T-helper 2 cell treated with Interferon-gamma antibody and Interleukin-4, amounts not matched to agents 5 μg/mL and 100 μg/mL, for 36 hours (primary cell): ENCODE data around the gene ZFP3.
"Not testable (repeated sequence)": the region's sequence is repeated elsewhere in the genome, so short reads cannot be mapped to it uniquely, and the experiment has no call there.

Source experiments
- DNase-seq: peaks from one replicate; pipeline ENCODE4 v3.0.0; 2021; ENCODE audit warnings: low spot score
- H3K27ac Mint-ChIP-seq: one replicate; pipeline ENCODE4 v1.8.0; 2021; ENCODE audit warnings: mild to moderate bottlenecking, mixed read lengths
- H3K27me3 Mint-ChIP-seq: one replicate; pipeline ENCODE4 v1.8.0; 2021; ENCODE audit warnings: low read depth, mixed read lengths
- H3K36me3 Mint-ChIP-seq: one replicate; pipeline ENCODE4 v1.8.0; 2021; ENCODE audit warnings: low read depth, mixed read lengths
- H3K4me1 Mint-ChIP-seq: one replicate; pipeline ENCODE4 v1.8.0; 2021; ENCODE audit warnings: low read depth, mixed read lengths
- H3K4me3 Mint-ChIP-seq: one replicate; pipeline ENCODE4 v1.8.0; 2022; ENCODE audit warnings: mild to moderate bottlenecking, moderate library complexity, mixed read lengths
- H3K9me3 Mint-ChIP-seq: one replicate; pipeline ENCODE4 v1.8.0; 2021; ENCODE audit warnings: mixed read lengths

The ZFP3 gene

GRCh38 chr17:5049314-5049841 lies 28.9 kb upstream of the ZFP3 start:
- H3K27ac Mint-ChIP-seq: peak overlapping the region; percentile 69
- no peak for DNase-seq
- H3K4me1 Mint-ChIP-seq: peaks cover 22% of the 10 kb centered on the region
- H3K4me3 Mint-ChIP-seq: peak overlapping the region; percentile 52
- H3K36me3 Mint-ChIP-seq: peaks cover 10% of the 10 kb centered on the region
- no peaks in the 10 kb centered on the region for H3K27me3 Mint-ChIP-seq
- H3K9me3 Mint-ChIP-seq: no peaks in the 10 kb centered on the region

GRCh38 chr17:5050278-5050677 lies 28.0 kb upstream of the ZFP3 start:
- H3K27ac Mint-ChIP-seq: no peak overlapping the region
- peaks cover 12% of the 10 kb centered on the region for H3K36me3 Mint-ChIP-seq
- H3K27me3 Mint-ChIP-seq: no peaks in the 10 kb centered on the region
- peaks cover 18% of the 10 kb centered on the region for H3K4me1 Mint-ChIP-seq
- H3K4me3 Mint-ChIP-seq: no peak overlapping the region
- no peaks in the 10 kb centered on the region for H3K9me3 Mint-ChIP-seq
- no peak for DNase-seq

- Mint-ChIP-seq H3K27ac (no peak overlapping the region), H3K27me3 (no peaks in the 10 kb centered on the region), H3K36me3 (peaks cover 6% of the 10 kb centered on the region), H3K9me3 (no peaks in the 10 kb centered on the region), H3K4me1 (no peaks in the 10 kb centered on the region), H3K4me3 (no peak overlapping the region)
- DNase-seq: no peak
Observed at GRCh38 chr17:5055543-5055942, 22.7 kb upstream of the ZFP3 start.

GRCh38 chr17:5065227-5065744 lies 13.0 kb upstream of the ZFP3 start:
- Mint-ChIP-seq H3K27ac (no peak overlapping the region), H3K27me3 (peaks cover 3% of the 10 kb centered on the region), H3K9me3 (no peaks in the 10 kb centered on the region), H3K4me3 (no peak overlapping the region), H3K4me1 (peaks cover 4% of the 10 kb centered on the region), H3K36me3 (no peaks in the 10 kb centered on the region)
- DNase-seq: no peak

- no peak for DNase-seq
- Mint-ChIP-seq H3K4me1 (peaks cover under 1% of the 10 kb centered on the region), H3K27ac (no peak overlapping the region), H3K27me3 (peaks cover 3% of the 10 kb centered on the region), H3K4me3 (no peak overlapping the region), H3K36me3 (no peaks in the 10 kb centered on the region), H3K9me3 (no peaks in the 10 kb centered on the region)
Observed at GRCh38 chr17:5068236-5068635, 10.0 kb upstream of the ZFP3 start.

- H3K9me3 Mint-ChIP-seq: no peaks in the 10 kb centered on the region
- H3K36me3 Mint-ChIP-seq: no peaks in the 10 kb centered on the region
- no peak overlapping the region for H3K27ac Mint-ChIP-seq
- no peak overlapping the region for H3K4me3 Mint-ChIP-seq
- peaks cover 3% of the 10 kb centered on the region for H3K27me3 Mint-ChIP-seq
- no peaks in the 10 kb centered on the region for H3K4me1 Mint-ChIP-seq
- DNase-seq: no peak
Observed at GRCh38 chr17:5069724-5070123, 8.5 kb upstream of the ZFP3 start.

GRCh38 chr17:5075472-5075871 lies 2.8 kb upstream of the ZFP3 start:
- Mint-ChIP-seq H3K4me1 (peaks cover 13% of the 10 kb centered on the region), H3K36me3 (peaks cover 15% of the 10 kb centered on the region), H3K9me3 (peaks cover 13% of the 10 kb centered on the region)
- DNase-seq, H3K4me3 Mint-ChIP-seq, H3K27ac Mint-ChIP-seq, H3K27me3 Mint-ChIP-seq: not testable (repeated sequence)

- Mint-ChIP-seq H3K9me3 (peaks cover 22% of the 10 kb centered on the region), H3K4me1 (peaks cover 13% of the 10 kb centered on the region), H3K36me3 (peaks cover 24% of the 10 kb centered on the region), H3K4me3 (peak overlapping the region; percentile 92), H3K27ac (peak overlapping the region; percentile 90)
- not testable (repeated sequence) for DNase-seq, H3K27me3 Mint-ChIP-seq
Observed at GRCh38 chr17:5077275-5077674, 992 bp upstream of the ZFP3 start.

- Mint-ChIP-seq H3K9me3 (peaks cover 24% of the 10 kb centered on the region), H3K4me1 (peaks cover 13% of the 10 kb centered on the region), H3K27ac (peak overlapping the region; percentile 90), H3K27me3 (no peaks in the 10 kb centered on the region), H3K4me3 (peak overlapping the region; percentile 92), H3K36me3 (peaks cover 26% of the 10 kb centered on the region)
- DNase-seq: no peak
Observed at GRCh38 chr17:5077781-5078105, 524 bp upstream of the ZFP3 start.

- Mint-ChIP-seq H3K27ac (no peak overlapping the region), H3K27me3 (no peaks in the 10 kb centered on the region), H3K9me3 (peaks cover 41% of the 10 kb centered on the region), H3K4me1 (peaks cover 13% of the 10 kb centered on the region), H3K4me3 (no peak overlapping the region), H3K36me3 (peaks cover 42% of the 10 kb centered on the region)
- DNase-seq: no peak
Observed at GRCh38 chr17:5080591-5080990, 2.3 kb downstream of the ZFP3 start.

- Mint-ChIP-seq H3K36me3 (peaks cover 61% of the 10 kb centered on the region), H3K27ac (no peak overlapping the region), H3K9me3 (peaks cover 78% of the 10 kb centered on the region), H3K27me3 (peaks cover 17% of the 10 kb centered on the region), H3K4me3 (no peak overlapping the region), H3K4me1 (no peaks in the 10 kb centered on the region)
- no peak for DNase-seq
Observed at GRCh38 chr17:5092218-5093010, 14.1 kb downstream of the ZFP3 start.

GRCh38 chr17:5096731-5097100 lies 18.4 kb downstream of the ZFP3 start:
- Mint-ChIP-seq H3K9me3 (peaks cover 71% of the 10 kb centered on the region), H3K36me3 (peaks cover 27% of the 10 kb centered on the region), H3K27me3 (peaks cover 17% of the 10 kb centered on the region), H3K4me3 (no peak overlapping the region), H3K27ac (no peak overlapping the region), H3K4me1 (no peaks in the 10 kb centered on the region)
- DNase-seq: no peak

GRCh38 chr17:5097101-5097834 lies 19.0 kb downstream of the ZFP3 start:
- no peak for DNase-seq
- no peaks in the 10 kb centered on the region for H3K4me1 Mint-ChIP-seq
- H3K27me3 Mint-ChIP-seq: peaks cover 17% of the 10 kb centered on the region
- H3K27ac Mint-ChIP-seq: no peak overlapping the region
- peaks cover 65% of the 10 kb centered on the region for H3K9me3 Mint-ChIP-seq
- H3K36me3 Mint-ChIP-seq: peaks cover 22% of the 10 kb centered on the region
- H3K4me3 Mint-ChIP-seq: no peak overlapping the region

- H3K4me3 Mint-ChIP-seq: no peak overlapping the region
- H3K36me3 Mint-ChIP-seq: peaks cover 18% of the 10 kb centered on the region
- H3K4me1 Mint-ChIP-seq: no peaks in the 10 kb centered on the region
- H3K9me3 Mint-ChIP-seq: peaks cover 58% of the 10 kb centered on the region
- no peak for DNase-seq
- H3K27me3 Mint-ChIP-seq: peaks cover 17% of the 10 kb centered on the region
- H3K27ac Mint-ChIP-seq: no peak overlapping the region
Observed at GRCh38 chr17:5099271-5099670, 21.0 kb downstream of the ZFP3 start.
